Measurements from ENCODE around the gene SSC5D. TPM values are rescaled to one million over a fixed set of nuclear protein-coding genes. Genes with fewer than 3 reads are reported as not detected.

Gene SSC5D
- total RNA-seq, 2 experiments from 2014 or later: 0.15 to 0.18 TPM

GRCh38 chr19:55486971-55487923, 989 bp upstream of the SSC5D start:
- H3K27ac Mint-ChIP-seq: no peak overlapping the region

GRCh38 chr19:55488986-55489710, 912 bp downstream of the SSC5D start:
- Mint-ChIP-seq H3K27ac (no peak overlapping the region), H3K36me3 (ENCODE audit: low read depth) (no peaks in the 10 kb centered on the region), H3K9me3 (no peaks in the 10 kb centered on the region), H3K27me3 (peaks cover 3% of the 10 kb centered on the region), H3K4me3 (no peak overlapping the region), H3K4me1 (peaks cover 12% of the 10 kb centered on the region)
- no peak for DNase-seq
- POLR2A ChIA-PET: interaction anchor here (1.1 kb wide), 1 partner anchor 12 kb away, joined by 3 read pairs; no protein-coding TSS in a partner anchor
- CTCF ChIA-PET: no interaction called here

More at GRCh38 chr19:55486971-55487923, 989 bp upstream of the SSC5D start:
- Mint-ChIP-seq H3K4me1 (peaks cover 12% of the 10 kb centered on the region), H3K27me3 (no peaks in the 10 kb centered on the region), H3K36me3 (ENCODE audit: low read depth) (peaks cover 3% of the 10 kb centered on the region), H3K9me3 (no peaks in the 10 kb centered on the region), H3K4me3 (no peak overlapping the region)
- POLR2A ChIA-PET: interaction anchor here (1.0 to 2.8 kb wide), 5 partner anchors 11 to 369 kb away, joined by 3 to 24 read pairs (median 4); partner anchors contain the start of genes ISOC2, PPP1R12C and ZNF628
- DNase-seq: peak; percentile 36
- CTCF ChIA-PET: interaction anchor here (0.9 to 2.1 kb wide), 3 partner anchors 11 to 20 kb away, joined by 4 to 8 read pairs (median 4); partner anchors contain the start of gene ZNF628

- POLR2A ChIA-PET: interaction anchor here (1.1 kb wide), 1 partner anchor 13 kb away, joined by 3 read pairs; no protein-coding TSS in a partner anchor
- H3K27me3 Mint-ChIP-seq: peaks cover 4% of the 10 kb centered on the region
- H3K4me3 Mint-ChIP-seq: no peak overlapping the region
These were observed 1.7 kb downstream of the SSC5D start for GRCh38 chr19:55489711-55490477.

GRCh38 chr19:55490478-55491432, 2.5 kb downstream of the SSC5D start:
- Mint-ChIP-seq H3K9me3 (no peaks in the 10 kb centered on the region), H3K4me3 (no peak overlapping the region), H3K4me1 (peaks cover 10% of the 10 kb centered on the region), H3K27me3 (peaks cover 4% of the 10 kb centered on the region), H3K36me3 (ENCODE audit: low read depth) (no peaks in the 10 kb centered on the region), H3K27ac (no peak overlapping the region)
- CTCF ChIA-PET: no interaction called here
- POLR2A ChIA-PET: interaction anchor here (1.3 kb wide), 1 partner anchor 14 kb away, joined by 4 read pairs; the partner anchor contains the start of gene ZNF628
- no peak for DNase-seq

More at GRCh38 chr19:55489711-55490477, 1.7 kb downstream of the SSC5D start:
- Mint-ChIP-seq H3K9me3 (no peaks in the 10 kb centered on the region), H3K4me1 (peaks cover 10% of the 10 kb centered on the region), H3K27ac (no peak overlapping the region), H3K36me3 (ENCODE audit: low read depth) (no peaks in the 10 kb centered on the region)
- no peak for DNase-seq
- CTCF ChIA-PET: no interaction called here

- H3K27me3 Mint-ChIP-seq: peaks cover 4% of the 10 kb centered on the region
- DNase-seq: no peak
- ChIA-PET CTCF (no interaction called here), POLR2A (interaction anchor here (0.6 to 1.3 kb wide), 2 partner anchors 15 to 85 kb away, joined by 3 to 4 read pairs; partner anchors contain the start of gene ZNF628)
- no peak overlapping the region for H3K27ac Mint-ChIP-seq
- peaks cover 6% of the 10 kb centered on the region for H3K4me1 Mint-ChIP-seq
- no peak overlapping the region for H3K4me3 Mint-ChIP-seq
- H3K36me3 Mint-ChIP-seq (ENCODE audit: low read depth): no peaks in the 10 kb centered on the region
- H3K9me3 Mint-ChIP-seq: no peaks in the 10 kb centered on the region
These were observed 3.5 kb downstream of the SSC5D start for GRCh38 chr19:55491546-55492360.

GRCh38 chr19:55492362-55492944, 4.2 kb downstream of the SSC5D start:
- H3K36me3 Mint-ChIP-seq (ENCODE audit: low read depth): no peaks in the 10 kb centered on the region
- DNase-seq: no peak
- peaks cover 4% of the 10 kb centered on the region for H3K27me3 Mint-ChIP-seq
- POLR2A ChIA-PET: no interaction called here
- no peak overlapping the region for H3K27ac Mint-ChIP-seq
- H3K9me3 Mint-ChIP-seq: no peaks in the 10 kb centered on the region
- H3K4me3 Mint-ChIP-seq: no peak overlapping the region
- peaks cover 2% of the 10 kb centered on the region for H3K4me1 Mint-ChIP-seq
- CTCF ChIA-PET: interaction anchor here (2.4 kb wide), 1 partner anchor 11 kb away, joined by 8 read pairs; no protein-coding TSS in a partner anchor

GRCh38 chr19:55493052-55493644, 4.9 kb downstream of the SSC5D start:
- Mint-ChIP-seq H3K9me3 (no peaks in the 10 kb centered on the region), H3K36me3 (ENCODE audit: low read depth) (no peaks in the 10 kb centered on the region), H3K27me3 (peaks cover 4% of the 10 kb centered on the region), H3K27ac (no peak overlapping the region), H3K4me3 (no peak overlapping the region), H3K4me1 (no peaks in the 10 kb centered on the region)
- POLR2A ChIA-PET: no interaction called here
- CTCF ChIA-PET: interaction anchor here (2.4 kb wide), 1 partner anchor 11 kb away, joined by 8 read pairs; no protein-coding TSS in a partner anchor
- DNase-seq: no peak

GRCh38 chr19:55493645-55494171, 5.5 kb downstream of the SSC5D start:
- no peaks in the 10 kb centered on the region for H3K4me1 Mint-ChIP-seq
- CTCF ChIA-PET: interaction anchor here (2.4 kb wide), 1 partner anchor 10 kb away, joined by 8 read pairs; no protein-coding TSS in a partner anchor
- no peak overlapping the region for H3K27ac Mint-ChIP-seq
- H3K36me3 Mint-ChIP-seq (ENCODE audit: low read depth): no peaks in the 10 kb centered on the region
- no peak overlapping the region for H3K4me3 Mint-ChIP-seq
- no peaks in the 10 kb centered on the region for H3K9me3 Mint-ChIP-seq
- POLR2A ChIA-PET: interaction anchor here (1.0 to 1.3 kb wide), 2 partner anchors 9 to 17 kb away, joined by 4 read pairs; partner anchors contain the start of genes NAT14 and ZNF628
- H3K27me3 Mint-ChIP-seq: peaks cover 4% of the 10 kb centered on the region
- DNase-seq: no peak

- peaks cover 4% of the 10 kb centered on the region for H3K27me3 Mint-ChIP-seq
- H3K36me3 Mint-ChIP-seq (ENCODE audit: low read depth): no peaks in the 10 kb centered on the region
- no peaks in the 10 kb centered on the region for H3K9me3 Mint-ChIP-seq
- no peak overlapping the region for H3K27ac Mint-ChIP-seq
- ChIA-PET CTCF (interaction anchor here (2.4 kb wide), 1 partner anchor 9 kb away, joined by 8 read pairs; no protein-coding TSS in a partner anchor), POLR2A (interaction anchor here (0.7 to 1.3 kb wide), 4 partner anchors 10 to 1286 kb away, joined by 3 to 4 read pairs (median 4); partner anchors contain the start of genes NAT14 and ZNF628)
- no peak for DNase-seq
- H3K4me3 Mint-ChIP-seq: no peak overlapping the region
- peaks cover under 1% of the 10 kb centered on the region for H3K4me1 Mint-ChIP-seq
These were observed 6.0 kb downstream of the SSC5D start for GRCh38 chr19:55494172-55494761.
